Measurements from ENCODE around the gene S100A9. TPM values are rescaled to one million over a fixed set of nuclear protein-coding genes. Genes with fewer than 3 reads are reported as not detected.

The S100A9 gene
- total and polyA plus RNA-seq, 2 of the 8 experiments (the other 6 are each of a cell fraction or from before 2014, with no cell fraction given) = not detected

DNA sequence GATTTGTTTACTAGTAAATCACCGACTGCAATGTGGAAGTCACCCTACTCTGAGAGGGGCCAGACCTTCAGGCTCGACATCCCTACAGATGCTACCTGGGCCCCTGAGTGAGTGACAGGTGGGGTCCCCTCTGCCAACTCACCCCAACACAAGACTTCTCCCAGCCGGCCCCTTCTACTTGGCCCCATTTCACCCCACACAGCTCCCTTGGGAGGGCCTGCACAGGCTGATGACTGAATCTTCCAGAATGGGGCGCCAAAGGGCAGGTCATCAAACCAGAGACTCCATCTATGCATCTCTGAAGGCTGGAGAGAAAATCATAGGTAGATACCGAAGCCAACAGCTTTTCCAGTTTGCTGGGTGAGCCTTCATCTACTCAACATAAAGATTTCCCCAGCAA is 42.6 kb downstream of the S100A9 start:
- Histone ChIP-seq H2BK12ac (ENCODE audit: low read depth, low read length) (no peak overlapping the region), H3K4me3 (ENCODE audit: extremely low read depth in 1 of 4, insufficient read depth in 2 of 4, low read depth in 3 of 4, low read length in 4 of 4) (no peak overlapping the region), H3K9me3 (ENCODE audit: insufficient read depth in 2 of 2, low read depth in 1 of 2, low read length in 1 of 2) (peaks cover 2 to 3% of the 10 kb centered on the region in 2 experiments; a peak in 1 of 4 replicates), H3K56ac (replicated peaks; ENCODE audit: insufficient read length, low read depth, low read length) (no peak overlapping the region), H4K5ac (ENCODE audit: insufficient read length, low read depth, low read length) (no peak overlapping the region), H3K23me2 (ENCODE audit: low read depth, low read length) (no peaks in the 10 kb centered on the region), H2BK120ac (replicated peaks; ENCODE audit: low read depth, low read length) (no peak overlapping the region), H2AK5ac (ENCODE audit: low read depth, low read length) (no peak overlapping the region), H3K79me1 (ENCODE audit: low read depth, low read length) (no peaks in the 10 kb centered on the region), H3K27ac (ENCODE audit: low read depth, low read length) (no peak overlapping the region), H4K20me1 (replicated peaks in 1 of 2; ENCODE audit: control insufficient read depth in 1 of 2, insufficient read depth in 2 of 2, low read length in 2 of 2) (no peaks in the 10 kb centered on the region), H3K23ac (ENCODE audit: insufficient read length) (no peak overlapping the region), H3K27me3 (replicated peaks in 1 of 4; ENCODE audit: control insufficient read depth in 3 of 4, extremely low read depth in 1 of 4, insufficient read depth in 3 of 4, low read length in 3 of 4) (peaks cover 0 to 11% (median 8%) of the 10 kb centered on the region in 4 experiments; a peak in 6 of 7 replicates), H3K4me2 (ENCODE audit: insufficient read depth in 1 of 2, low read depth in 2 of 2, low read length in 2 of 2) (no peak overlapping the region), H4K91ac (replicated peaks; ENCODE audit: insufficient read length, low read length) (no peak overlapping the region), H2BK5ac (ENCODE audit: low read depth, low read length) (no peak overlapping the region), H2BK15ac (ENCODE audit: low read length) (no peak overlapping the region), H2AFZ (ENCODE audit: low read length) (no peak overlapping the region), H3K9ac (replicated peaks in 1 of 4; ENCODE audit: extremely low read depth in 1 of 4, low read depth in 3 of 4, low read length in 3 of 4) (no peak overlapping the region), H3K79me2 (ENCODE audit: control insufficient read depth in 1 of 2, insufficient read depth in 2 of 2, low read length in 2 of 2) (no peaks in the 10 kb centered on the region), H3K14ac (ENCODE audit: insufficient read length) (no peak overlapping the region), H3K4me1 (replicated peaks in 1 of 4; ENCODE audit: control insufficient read depth in 3 of 4, insufficient read depth in 4 of 4, low read length in 3 of 4) (no peaks in the 10 kb centered on the region; a peak in 1 of 7 replicates), H2BK20ac (ENCODE audit: low read length) (no peak overlapping the region), H4K8ac (ENCODE audit: extremely low read depth, insufficient read depth, low read length) (no peak overlapping the region), H3K18ac (ENCODE audit: extremely low read depth, low read length) (no peak overlapping the region), H3K36me3 (ENCODE audit: control insufficient read depth in 2 of 4, insufficient read depth in 4 of 4, low read length in 3 of 4) (no peaks in the 10 kb centered on the region), H3K4ac (replicated peaks; ENCODE audit: insufficient read length, low read depth, low read length) (no peak overlapping the region)
- CTCF ChIA-PET (ENCODE audit: partially characterized antibody) = interaction anchor here (0.7 to 6.4 kb wide), 21 partner anchors 8 to 228 kb away, joined by 3 to 63 read pairs (median 4); partner anchors contain the start of genes PGLYRP4, S100A1, S100A7A and S100A8
- POLR2A ChIA-PET (ENCODE audit: partially characterized antibody) = no interaction called here
- TF ChIP-seq, protein P1, sequence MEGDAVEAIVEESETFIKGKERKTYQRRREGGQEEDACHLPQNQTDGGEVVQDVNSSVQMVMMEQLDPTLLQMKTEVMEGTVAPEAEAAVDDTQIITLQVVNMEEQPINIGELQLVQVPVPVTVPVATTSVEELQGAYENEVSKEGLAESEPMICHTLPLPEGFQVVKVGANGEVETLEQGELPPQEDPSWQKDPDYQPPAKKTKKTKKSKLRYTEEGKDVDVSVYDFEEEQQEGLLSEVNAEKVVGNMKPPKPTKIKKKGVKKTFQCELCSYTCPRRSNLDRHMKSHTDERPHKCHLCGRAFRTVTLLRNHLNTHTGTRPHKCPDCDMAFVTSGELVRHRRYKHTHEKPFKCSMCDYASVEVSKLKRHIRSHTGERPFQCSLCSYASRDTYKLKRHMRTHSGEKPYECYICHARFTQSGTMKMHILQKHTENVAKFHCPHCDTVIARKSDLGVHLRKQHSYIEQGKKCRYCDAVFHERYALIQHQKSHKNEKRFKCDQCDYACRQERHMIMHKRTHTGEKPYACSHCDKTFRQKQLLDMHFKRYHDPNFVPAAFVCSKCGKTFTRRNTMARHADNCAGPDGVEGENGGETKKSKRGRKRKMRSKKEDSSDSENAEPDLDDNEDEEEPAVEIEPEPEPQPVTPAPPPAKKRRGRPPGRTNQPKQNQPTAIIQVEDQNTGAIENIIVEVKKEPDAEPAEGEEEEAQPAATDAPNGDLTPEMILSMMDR (IDR thresholded peaks at IDR 0.05; ENCODE audit: control extremely low read depth in 1 of 3, insufficient read depth in 1 of 3, low read depth in 1 of 3, low read length in 3 of 3) = peak; percentile 33 to 48 (median 45)
- TF ChIP-seq TEAD4 (IDR thresholded peaks at IDR 0.05; ENCODE audit: low read depth, low read length) (no peak), RAD21 (IDR thresholded peaks at IDR 0.05 in 1 of 2, conservative IDR thresholded peaks at IDR 0.05 in 1 of 2; ENCODE audit: low read depth in 2 of 2, low read length in 2 of 2) (peak; percentile 58 to 67)
- DNase-seq (ENCODE audit: low read depth in 1 of 2, low spot score in 2 of 2) = peak in 1 of 2 experiments; percentile 49
- no peak for FAIRE-seq
- WGBS, 2 experiments (ENCODE audit: extremely low coverage in 1 of 2, insufficient coverage in 1 of 2, insufficient read length in 1 of 2, insufficient replicate concordance in 2 of 2, low coverage in 1 of 2, low lambda C conversion rate in 2 of 2, missing lambda C conversion rate in 1 of 2) = 73% methylated on average over 5 of the region's 5 CpGs; no CpG with 5 or more reads in 1 of the 2 experiments
